T-helper 2 cell (primary cell): ENCODE measurements around the gene ZNF835.

Experiments
- DNase-seq, 5 experiments: peaks; one replicate each; pipeline versions ENCODE4 v3.0.0 to v3.0.0-alpha.2; 2012 to 2022

The ZNF835 gene

GRCh38 chr19:56661248-56661647 lies 10.3 kb downstream of the ZNF835 start:
- DNase-seq: no peak

DNA sequence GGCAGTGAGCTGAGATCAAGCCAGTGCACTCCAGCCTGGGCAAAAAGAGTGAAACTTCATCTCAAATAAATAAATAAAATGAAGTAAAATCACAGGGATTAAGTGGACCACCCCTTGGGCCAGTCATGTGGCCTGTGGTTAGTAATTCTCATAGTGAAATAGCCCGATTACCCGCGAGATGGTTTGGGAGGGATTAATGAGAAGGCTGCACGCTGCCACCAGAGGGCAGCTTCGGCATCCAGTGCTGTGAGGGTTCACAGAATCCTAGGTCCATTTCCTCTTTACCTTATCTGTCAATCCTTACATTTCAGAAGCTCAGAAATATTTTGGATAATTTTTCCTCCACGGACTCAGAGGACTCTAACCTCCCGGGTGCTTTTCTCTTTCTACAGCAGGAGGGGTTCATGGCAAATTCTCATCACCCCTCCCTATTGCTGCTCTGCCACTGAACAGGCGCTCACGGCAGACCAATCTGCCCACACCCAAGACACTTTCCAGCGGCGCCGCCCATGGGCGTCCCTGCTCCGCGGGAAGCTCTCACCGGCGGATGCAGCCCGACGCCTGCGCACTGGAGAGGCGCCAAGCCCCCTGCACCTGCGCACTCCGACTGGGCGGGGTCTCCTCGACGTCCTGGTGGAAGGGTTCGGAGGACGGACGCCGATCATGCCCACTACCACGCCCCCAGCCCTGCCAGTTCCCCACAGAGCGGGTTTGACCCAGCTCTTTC lies 11.0 kb downstream of the ZNF835 start:
- DNase-seq: no peak

GRCh38 chr19:56654151-56654550 lies 17.4 kb downstream of the ZNF835 start:
- no peak for DNase-seq

GRCh38 chr19:56643460-56643955 lies 28.0 kb downstream of the ZNF835 start:
- no peak for DNase-seq

DNA sequence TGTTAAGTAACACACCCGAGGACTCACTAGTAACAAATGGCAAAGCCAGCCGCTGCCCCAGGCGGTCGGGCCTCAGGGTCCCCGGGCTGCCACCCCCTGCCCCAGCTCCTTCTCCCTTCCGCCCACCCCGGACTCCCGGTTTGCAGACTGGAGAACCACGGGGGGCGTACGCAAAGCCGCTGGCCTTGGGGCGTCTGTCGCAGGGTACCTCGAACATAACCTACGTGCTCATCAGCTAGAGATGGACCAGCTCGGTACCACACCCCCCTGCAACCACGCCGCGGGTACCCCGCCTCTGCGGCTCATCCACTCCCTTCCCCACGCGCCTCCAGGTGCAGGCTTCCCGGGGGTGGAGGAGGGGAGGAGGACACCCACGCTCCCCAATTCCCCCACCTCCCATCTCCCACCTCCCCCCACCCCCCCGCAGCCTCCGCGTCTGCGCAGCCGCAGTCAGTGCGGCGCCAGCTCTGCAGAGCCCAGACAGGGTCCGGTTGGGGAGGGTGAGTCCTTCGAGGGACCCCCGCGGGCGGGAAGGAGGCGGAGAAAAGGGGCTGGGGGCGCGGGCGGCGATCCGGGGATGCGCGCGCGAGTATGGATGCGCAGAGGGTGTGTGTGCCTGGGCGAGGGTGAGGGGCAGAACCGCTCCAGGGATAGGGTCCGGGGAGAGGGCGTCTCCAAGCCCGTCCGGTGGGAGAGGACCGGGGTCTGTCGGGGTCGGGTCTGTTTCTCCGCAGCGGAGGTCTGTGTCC lies 28.7 kb downstream of the ZNF835 start, which contains the start of gene SMIM17:
Gene SMIM17 (plus strand): TSS at position 449 of the 749 bp plus-strand sequence. CDS start 2,509 bp downstream, outside the sequence.
- DNase-seq: no peak

DNA sequence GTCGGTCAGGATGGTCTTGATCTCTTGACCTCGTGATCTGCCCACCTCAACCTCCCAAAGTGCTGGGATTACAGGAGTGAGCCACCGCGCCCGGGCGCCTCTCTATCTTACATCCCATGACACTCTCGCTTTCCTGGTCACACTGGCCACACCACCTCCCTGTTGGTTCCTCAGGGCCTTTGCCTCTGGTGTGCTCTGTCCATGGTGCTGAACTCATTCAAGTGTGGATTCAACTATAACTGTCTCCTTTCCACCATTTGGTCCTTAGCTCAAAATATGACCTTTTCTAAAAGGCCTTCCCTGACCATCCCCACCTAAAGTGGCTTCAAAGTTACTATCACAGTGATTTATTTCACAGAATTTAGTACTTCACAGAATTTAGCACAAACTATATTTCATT lies 32.3 kb downstream of the ZNF835 start:
- no peak for DNase-seq

DNA sequence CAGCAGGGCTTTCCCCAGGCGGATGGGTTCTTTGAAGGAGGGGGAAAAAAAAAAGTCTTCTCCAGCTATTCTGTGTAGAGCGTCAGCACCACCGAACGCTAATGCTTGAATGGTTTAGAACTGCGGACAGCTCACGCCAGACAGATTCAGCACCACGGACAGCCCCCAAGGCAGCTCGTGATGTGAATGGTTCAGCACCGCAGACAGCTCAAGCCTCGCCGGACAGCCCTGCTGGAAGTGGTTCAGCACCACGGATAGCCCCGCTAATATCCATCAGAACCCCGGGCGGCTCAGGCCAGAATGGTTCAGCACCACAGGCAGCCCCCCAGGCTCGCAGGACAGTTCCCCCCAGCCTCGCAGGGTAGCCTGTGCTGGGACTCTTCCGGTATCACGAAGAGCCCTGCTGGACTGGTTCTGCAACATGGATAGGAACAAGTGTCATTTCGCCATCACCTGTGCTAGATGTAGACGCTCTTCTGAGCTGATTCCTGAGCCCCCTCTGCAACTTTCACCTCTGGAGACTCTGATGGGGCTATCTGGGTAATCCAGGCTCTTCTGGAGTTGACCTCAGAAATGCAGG lies 33.5 kb downstream of the ZNF835 start:
- DNase-seq: peak in 1 of 5 experiments; percentile 58

GRCh38 chr19:56633021-56633420 lies 38.5 kb downstream of the ZNF835 start:
- DNase-seq: no peak

GRCh38 chr19:56625708-56626107 lies 45.8 kb downstream of the ZNF835 start:
- DNase-seq: no peak

- no peak for DNase-seq
These were observed 48.6 kb downstream of the ZNF835 start for GRCh38 chr19:56623006-56623405.

GRCh38 chr19:56622374-56622773 lies 49.2 kb downstream of the ZNF835 start:
- no peak for DNase-seq

DNA sequence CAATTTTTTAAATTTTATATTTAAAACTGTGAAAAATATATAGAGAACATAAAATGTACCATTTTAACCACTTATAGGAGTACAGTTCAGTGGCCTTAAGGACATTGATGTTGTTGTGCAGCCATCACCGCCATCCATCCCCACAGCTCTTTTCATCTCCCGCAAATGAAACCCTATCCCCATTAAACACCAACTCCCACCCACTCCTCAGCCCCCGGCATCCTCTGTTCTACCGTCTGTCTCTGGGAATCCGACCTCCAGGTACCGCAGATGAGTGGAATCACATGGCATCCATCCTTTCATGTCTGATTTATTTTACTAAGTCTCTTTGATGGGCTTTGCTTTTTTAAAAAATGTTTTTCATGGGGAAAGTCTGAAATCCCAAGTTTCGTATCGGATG lies 52.4 kb downstream of the ZNF835 start:
- DNase-seq: no peak

GRCh38 chr19:56617531-56617930 lies 54.0 kb downstream of the ZNF835 start:
- DNase-seq: no peak

GRCh38 chr19:56613639-56614038 lies 57.9 kb downstream of the ZNF835 start:
- no peak for DNase-seq

DNA sequence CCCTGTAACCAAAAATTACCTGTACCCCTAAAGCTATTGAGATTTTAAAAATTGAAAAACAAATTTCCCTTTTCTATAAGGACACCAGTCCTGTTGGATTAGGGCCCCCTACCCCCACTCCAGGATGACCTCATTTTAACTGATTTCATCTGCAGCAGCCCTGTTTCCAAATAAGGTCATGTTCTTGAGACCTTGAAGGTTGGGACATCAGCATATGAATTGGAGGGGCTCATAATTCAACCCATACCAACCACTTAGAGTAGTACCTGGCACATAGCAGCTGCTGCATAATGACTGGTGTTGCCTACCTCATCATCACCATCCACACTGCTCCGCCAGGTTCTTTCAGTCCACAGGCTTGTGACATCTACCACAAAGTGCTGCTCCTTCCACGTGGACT lies 58.8 kb downstream of the ZNF835 start:
- DNase-seq: no peak
